GM21381 (cell line): ENCODE data around the gene SSTR3.

Experiments used
- ATAC-seq: cut with Tn5 transposase; IDR thresholded peaks from one replicate; pipeline ENCODE4 v1.9.1; 2021; ENCODE audit warnings: mild to moderate bottlenecking, moderate library complexity; ENCODE audit not compliant: unreplicated experiment

Gene SSTR3

GRCh38 chr22:37198258-37199102 is 13.8 kb downstream of the SSTR3 start:
- ATAC-seq, result peak; percentile 29

GRCh38 chr22:37197451-37198257 is 14.6 kb downstream of the SSTR3 start:
- ATAC-seq, result no peak

- no peak for ATAC-seq
Observed at GRCh38 chr22:37196539-37197450, 15.5 kb downstream of the SSTR3 start.

- ATAC-seq, result no peak
Observed at GRCh38 chr22:37195921-37196320, 16.4 kb downstream of the SSTR3 start.

GRCh38 chr22:37194750-37195149 is 17.5 kb downstream of the SSTR3 start:
- ATAC-seq, result no peak

- ATAC-seq, result no peak
Observed at GRCh38 chr22:37193629-37194191, 18.6 kb downstream of the SSTR3 start.

- no peak for ATAC-seq
Observed at GRCh38 chr22:37192741-37193140, 19.5 kb downstream of the SSTR3 start.

GRCh38 chr22:37192204-37192603 is 20.1 kb downstream of the SSTR3 start:
- no peak for ATAC-seq

GRCh38 chr22:37190262-37190780 is 22.0 kb downstream of the SSTR3 start:
- no peak for ATAC-seq

GRCh38 chr22:37188901-37189466 is 23.3 kb downstream of the SSTR3 start:
- no peak for ATAC-seq

GRCh38 chr22:37187891-37188761 is 24.2 kb downstream of the SSTR3 start, which contains the start of gene C1QTNF6:
Gene C1QTNF6, minus strand, starts transcription at chr22:37188247. Its CDS starts 34 bp downstream, at chr22:37188213.
- ATAC-seq, result no peak

GRCh38 chr22:37187552-37187890 is 24.8 kb downstream of the SSTR3 start:
- no peak for ATAC-seq

- ATAC-seq, result no peak
Observed at GRCh38 chr22:37186997-37187522, 25.2 kb downstream of the SSTR3 start.

- no peak for ATAC-seq
Observed at GRCh38 chr22:37186228-37186996, 25.9 kb downstream of the SSTR3 start.

- ATAC-seq, result no peak
Observed at GRCh38 chr22:37185646-37186227, 26.5 kb downstream of the SSTR3 start.

- ATAC-seq, result no peak
Observed at GRCh38 chr22:37184816-37185541, 27.3 kb downstream of the SSTR3 start.

GRCh38 chr22:37184380-37184755 is 27.9 kb downstream of the SSTR3 start:
- no peak for ATAC-seq
